ENCODE measurements around the gene KDM2B. TPM values are rescaled to one million over a fixed set of nuclear protein-coding genes. Genes with fewer than 3 reads are reported as not detected.

KDM2B gene
- total RNA-seq, 4 donors from 2014 or later: 13.6 to 23.5 (median 20.0) TPM

GRCh38 chr12:121537814-121538698, 42.8 kb downstream of the KDM2B start:
- no peak for DNase-seq (ENCODE audit: extremely low spot score)
- Histone ChIP-seq H3K4me3 (peak overlapping the region; percentile 65 to 90 (median 77)), H3K9me3 (no peaks in the 10 kb centered on the region), H3K36me3 (peaks cover 0 to 5% (median 1%) of the 10 kb centered on the region in 4 donors), H3K27me3 (no peaks in the 10 kb centered on the region), H3K4me1 (peaks cover 36 to 48% (median 41%) of the 10 kb centered on the region in 4 donors), H3K27ac (replicated peaks in 1 of 4) (peak overlapping the region; percentile 85 to 97 (median 92))
- TF ChIP-seq EP300 (IDR thresholded peaks at IDR 0.05) (no peak), POLR2AphosphoS5 (IDR thresholded peaks at IDR 0.05) (no peak), POLR2A (IDR thresholded peaks at IDR 0.05; ENCODE audit: low read depth) (no peak), CTCF (IDR thresholded peaks at IDR 0.05) (no peak)
- intact Hi-C loops (cut with DNase I): loop anchor here (5.0 kb wide), 1 partner anchor 34 kb away; no protein-coding TSS in a partner anchor
- 8% methylated on average over 14 of the region's 83 CpGs for WGBS

GRCh38 chr12:121536899-121537813, 43.7 kb downstream of the KDM2B start:
- DNase-seq (ENCODE audit: extremely low spot score): peak; percentile 95
- H3K9me3 ChIP-seq: no peaks in the 10 kb centered on the region
- H3K4me1 ChIP-seq: peaks cover 45 to 57% (median 50%) of the 10 kb centered on the region in 4 donors
- no peaks in the 10 kb centered on the region for H3K27me3 ChIP-seq
- 2% methylated on average over 10 of the region's 73 CpGs for WGBS
- H3K4me3 ChIP-seq: peak overlapping the region; percentile 65 to 90 (median 77)
- TF ChIP-seq POLR2AphosphoS5 (IDR thresholded peaks at IDR 0.05): peak; percentile 81 to 82
- TF ChIP-seq CTCF (IDR thresholded peaks at IDR 0.05): no peak
- no peak for TF ChIP-seq EP300 (IDR thresholded peaks at IDR 0.05)
- TF ChIP-seq POLR2A (IDR thresholded peaks at IDR 0.05; ENCODE audit: low read depth): peak; percentile 24
- H3K36me3 ChIP-seq: peaks cover 0 to 14% (median 8%) of the 10 kb centered on the region in 4 donors
- intact Hi-C loops (cut with DNase I): loop anchor here (5.0 kb wide), 1 partner anchor 35 kb away; no protein-coding TSS in a partner anchor
- peak overlapping the region; percentile 85 to 97 (median 92) for H3K27ac ChIP-seq (replicated peaks in 1 of 4)

- 7% methylated on average over 16 of the region's 36 CpGs for WGBS
- Histone ChIP-seq H3K4me1 (peaks cover 47 to 57% (median 52%) of the 10 kb centered on the region in 4 donors), H3K27ac (replicated peaks in 1 of 4) (peak overlapping the region; percentile 85 to 97 (median 92)), H3K36me3 (peaks cover 0 to 22% (median 12%) of the 10 kb centered on the region in 4 donors), H3K9me3 (no peaks in the 10 kb centered on the region), H3K4me3 (peak overlapping the region; percentile 65 to 90 (median 77)), H3K27me3 (no peaks in the 10 kb centered on the region)
- TF ChIP-seq POLR2A (IDR thresholded peaks at IDR 0.05; ENCODE audit: low read depth) (no peak), POLR2AphosphoS5 (IDR thresholded peaks at IDR 0.05) (peak; percentile 52 to 80), CTCF (IDR thresholded peaks at IDR 0.05) (no peak), EP300 (IDR thresholded peaks at IDR 0.05) (no peak)
- peak; percentile 95 for DNase-seq (ENCODE audit: extremely low spot score)
- intact Hi-C loops (cut with DNase I): loop anchor here (5.0 kb wide), 1 partner anchor 36 kb away; no protein-coding TSS in a partner anchor
Observed at GRCh38 chr12:121536054-121536898, 44.5 kb downstream of the KDM2B start.

Measured in esophagus muscularis mucosa (tissue), 4 donors.